NCI-H128 (cell line): ENCODE data around the gene PRPF40A.
A peak's percentile ranks its signal among the peaks of the same experiment; 100 is the strongest.

Experiments used
- DNase-seq: peaks from one replicate; lab custom pipeline; 2025; ENCODE audit not compliant: unreplicated experiment; lab: John Stamatoyannopoulos, UW

PRPF40A gene

GRCh38 chr2:152655880-152656279, 61.4 kb downstream of the PRPF40A start:
- DNase-seq, result no peak

DNA sequence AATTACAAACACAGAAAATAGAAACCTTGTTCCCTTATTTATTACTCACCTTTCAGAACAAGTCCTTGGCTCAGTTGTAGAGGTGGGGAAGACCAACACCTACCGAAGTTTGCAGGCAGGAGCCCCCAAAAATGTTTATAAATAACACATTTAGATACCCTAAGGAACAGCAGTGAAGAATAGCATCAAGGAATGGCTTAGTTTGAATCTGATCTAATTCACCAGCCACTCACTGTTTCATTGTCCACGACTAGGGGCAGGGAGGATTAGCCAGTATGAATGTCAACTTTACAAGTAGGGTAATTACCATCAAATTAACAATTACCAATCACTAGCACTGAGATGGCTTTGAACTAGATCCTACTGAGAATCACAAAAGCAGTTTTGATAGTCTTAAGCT, 65.4 kb downstream of the PRPF40A start:
- DNase-seq, result no peak

- DNase-seq, result no peak
These were observed 66.4 kb downstream of the PRPF40A start for GRCh38 chr2:152650768-152651371.

DNA sequence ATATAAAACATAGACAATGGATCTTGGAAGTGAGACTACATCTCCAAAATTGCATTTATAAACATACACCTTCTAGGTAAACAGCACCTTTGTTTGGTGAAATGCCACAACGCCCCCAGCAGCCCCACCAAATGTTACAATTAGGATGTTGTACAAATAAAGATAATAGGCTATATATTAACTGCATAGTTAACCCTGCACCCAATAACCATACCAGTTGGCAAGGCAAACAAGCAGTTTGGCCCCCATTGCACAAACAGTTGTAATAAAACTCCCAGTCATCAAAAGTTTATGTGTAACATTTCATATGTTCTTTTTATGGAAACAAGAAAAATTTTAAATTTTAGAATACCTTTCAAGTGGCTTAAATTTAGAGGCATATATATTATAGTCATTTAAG, 67.3 kb downstream of the PRPF40A start:
- DNase-seq, result no peak

DNA sequence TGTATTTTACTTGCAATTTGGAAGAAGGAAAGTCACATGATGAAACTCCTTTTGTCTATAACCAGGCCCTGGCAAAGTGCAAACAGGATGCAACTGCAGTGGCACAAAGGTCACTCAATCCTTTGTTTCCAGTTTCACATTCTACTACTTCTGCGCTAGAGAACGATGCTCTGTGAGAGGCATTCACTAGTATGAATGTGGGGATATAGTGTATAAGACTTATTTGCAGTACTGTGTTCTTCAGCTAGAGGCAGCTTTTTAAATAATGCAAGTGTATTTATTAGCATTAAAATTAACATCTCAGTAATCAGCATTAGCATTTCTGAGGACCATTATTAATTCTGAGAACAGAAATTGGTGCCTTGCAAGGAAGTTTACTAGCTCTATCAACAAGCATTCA, 68.9 kb downstream of the PRPF40A start:
- no peak for DNase-seq

- DNase-seq, result peak; percentile 32
These were observed 69.7 kb downstream of the PRPF40A start for GRCh38 chr2:152647552-152647951.

DNA sequence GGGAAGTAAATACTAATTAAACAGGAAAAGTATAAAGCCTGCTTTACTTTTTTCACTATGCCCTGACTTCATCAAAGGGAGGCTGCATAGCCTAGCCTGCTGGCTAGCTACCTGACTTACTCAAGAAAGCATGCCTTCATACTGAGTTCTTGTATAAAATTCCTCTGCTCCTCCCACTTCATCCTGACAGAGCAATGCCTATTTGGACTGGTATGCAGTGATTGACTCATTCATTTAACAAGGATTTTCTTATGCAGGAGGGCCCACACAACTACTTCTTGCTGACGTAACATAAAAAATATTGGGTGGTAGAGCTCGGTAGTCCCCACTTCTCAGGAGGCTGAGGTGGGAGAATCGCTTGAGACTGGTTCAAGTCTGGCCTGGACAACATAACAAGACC, 70.5 kb downstream of the PRPF40A start:
- no peak for DNase-seq

DNA sequence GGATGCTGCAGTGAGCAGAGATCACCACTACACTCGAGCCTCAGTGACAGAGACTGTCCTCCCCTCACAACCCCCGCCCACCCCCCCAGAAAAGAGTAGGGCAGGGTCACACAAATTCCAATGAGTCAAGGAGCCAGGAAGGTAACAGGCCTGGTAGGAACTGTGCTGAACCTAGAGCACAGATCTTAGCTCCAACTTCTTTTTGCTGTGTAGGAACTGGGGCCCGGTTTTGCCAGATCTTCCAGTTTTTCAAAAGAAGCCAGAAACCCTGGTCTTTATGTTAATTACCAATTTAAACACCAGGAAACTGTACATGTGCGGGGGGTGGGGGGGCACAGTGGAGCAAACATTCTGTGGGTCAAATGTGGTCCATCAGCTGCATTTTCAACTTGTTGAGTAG, 71.0 kb downstream of the PRPF40A start:
- no peak for DNase-seq

GRCh38 chr2:152644189-152644873, 72.9 kb downstream of the PRPF40A start:
- DNase-seq, result no peak

DNA sequence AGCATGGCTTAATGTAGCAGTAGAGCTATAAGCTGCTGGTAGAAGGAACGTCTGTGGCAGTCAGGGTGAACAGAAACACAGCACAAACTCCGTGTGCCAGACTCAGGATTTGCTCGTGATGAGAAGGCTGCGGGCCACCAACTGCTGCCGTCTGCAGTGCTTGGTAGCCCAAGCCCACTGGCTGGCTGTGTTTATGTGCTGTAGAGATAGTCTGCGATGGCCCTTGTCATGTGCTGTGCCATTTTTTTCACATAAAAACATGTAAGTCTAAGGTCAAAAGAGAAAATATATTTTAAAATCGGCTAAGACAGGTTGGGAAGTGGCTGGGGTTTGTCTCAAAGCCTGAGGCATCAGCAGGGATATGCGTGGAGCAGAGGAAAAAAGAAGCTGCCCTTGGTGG, 78.7 kb downstream of the PRPF40A start:
- DNase-seq, result no peak

GRCh38 chr2:152638056-152638455, 79.2 kb downstream of the PRPF40A start:
- DNase-seq, result no peak

DNA sequence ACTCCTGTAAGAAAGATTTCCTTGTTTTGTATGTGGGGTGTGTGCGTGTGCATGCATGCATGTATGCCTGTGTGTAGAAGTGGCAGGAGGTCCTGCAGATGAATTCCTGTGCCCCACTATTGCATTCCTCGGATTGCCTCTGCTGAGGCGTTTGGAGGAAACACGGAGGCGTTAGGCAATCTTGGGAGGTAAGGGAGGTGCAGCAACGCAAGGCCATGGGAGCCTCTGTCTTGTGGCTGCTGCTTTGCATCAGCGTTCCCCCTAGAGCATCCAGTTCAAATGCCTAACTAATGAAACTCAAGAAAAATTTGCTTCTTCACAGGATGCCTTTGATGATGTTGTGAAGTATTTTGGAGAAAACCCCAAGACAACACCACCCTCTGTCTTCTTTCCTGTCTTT, 80.0 kb downstream of the PRPF40A start:
- no peak for DNase-seq

- DNase-seq, result no peak
These were observed 81.5 kb downstream of the PRPF40A start for GRCh38 chr2:152635635-152636298.

GRCh38 chr2:152632736-152633135, 84.5 kb downstream of the PRPF40A start:
- DNase-seq, result no peak

GRCh38 chr2:152630466-152630865, 86.8 kb downstream of the PRPF40A start:
- no peak for DNase-seq

- DNase-seq, result no peak
These were observed 88.1 kb downstream of the PRPF40A start for GRCh38 chr2:152629202-152629601.

DNA sequence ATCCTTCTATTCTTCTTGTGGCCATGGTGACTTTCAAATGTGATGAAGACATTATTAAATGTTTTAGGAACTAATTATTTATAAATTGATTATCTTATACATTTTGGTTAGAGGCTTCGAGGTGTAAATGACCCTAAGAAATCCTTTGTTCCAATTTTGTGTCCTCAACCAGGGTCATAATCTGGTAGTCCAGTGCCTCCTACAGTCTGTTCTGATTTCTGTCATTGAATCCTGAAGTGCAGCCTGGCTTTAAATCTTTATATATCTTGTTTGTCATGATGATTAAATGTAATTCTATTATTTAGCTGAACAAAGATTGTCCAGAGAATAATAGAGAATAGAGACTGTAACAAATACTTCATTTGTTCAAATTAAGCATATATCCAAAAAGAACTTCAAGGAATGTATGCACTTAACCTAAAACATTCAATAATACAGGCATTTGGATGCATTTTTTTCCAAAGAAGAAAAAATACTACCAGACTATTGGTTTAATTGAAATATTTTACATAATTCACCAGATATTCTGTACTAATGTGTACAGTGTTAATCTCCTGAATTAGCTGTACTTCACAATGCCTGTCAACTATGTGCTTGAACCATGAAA, 89.8 kb downstream of the PRPF40A start:
- DNase-seq, result no peak

- no peak for DNase-seq
These were observed 90.3 kb downstream of the PRPF40A start for GRCh38 chr2:152626911-152627339.

DNA sequence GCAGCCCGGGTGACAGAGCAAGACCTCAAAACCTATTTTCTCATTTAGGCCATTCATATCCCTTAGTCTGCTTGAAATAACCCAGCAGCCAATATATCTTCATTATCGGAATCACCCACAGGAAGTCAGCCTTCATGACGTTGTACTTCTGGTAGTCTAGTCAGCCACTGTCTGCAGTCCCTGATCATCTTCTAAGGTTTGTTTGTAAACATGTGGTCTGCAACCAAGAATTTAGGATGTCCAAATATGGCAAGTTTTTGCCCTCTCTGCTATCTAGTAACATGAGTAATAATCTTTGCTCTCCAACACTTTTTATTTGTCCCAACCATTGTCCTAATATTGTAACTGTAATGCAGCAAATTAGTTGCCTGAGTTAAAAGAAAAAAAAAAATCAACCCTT, 92.5 kb downstream of the PRPF40A start:
- DNase-seq, result no peak

DNA sequence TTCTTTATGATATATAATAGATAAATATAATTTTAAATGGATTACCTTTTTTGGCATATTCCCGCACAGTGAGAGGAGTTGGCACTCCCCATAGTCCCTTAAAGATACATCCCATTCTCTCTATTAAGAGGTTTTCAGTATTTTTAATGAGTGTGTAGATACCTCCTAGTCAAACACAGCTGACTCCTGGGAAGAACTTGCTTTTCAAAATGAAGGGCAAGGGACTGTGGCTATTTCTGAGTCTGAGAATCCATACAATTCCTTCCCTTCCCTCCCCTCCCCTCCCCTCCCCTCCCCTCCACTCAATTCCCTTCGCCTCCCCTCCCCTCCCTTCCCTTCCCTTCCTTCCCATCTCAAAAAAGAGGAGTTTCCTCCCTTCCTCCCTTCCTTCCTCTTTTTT, 93.5 kb downstream of the PRPF40A start:
- DNase-seq, result no peak

DNA sequence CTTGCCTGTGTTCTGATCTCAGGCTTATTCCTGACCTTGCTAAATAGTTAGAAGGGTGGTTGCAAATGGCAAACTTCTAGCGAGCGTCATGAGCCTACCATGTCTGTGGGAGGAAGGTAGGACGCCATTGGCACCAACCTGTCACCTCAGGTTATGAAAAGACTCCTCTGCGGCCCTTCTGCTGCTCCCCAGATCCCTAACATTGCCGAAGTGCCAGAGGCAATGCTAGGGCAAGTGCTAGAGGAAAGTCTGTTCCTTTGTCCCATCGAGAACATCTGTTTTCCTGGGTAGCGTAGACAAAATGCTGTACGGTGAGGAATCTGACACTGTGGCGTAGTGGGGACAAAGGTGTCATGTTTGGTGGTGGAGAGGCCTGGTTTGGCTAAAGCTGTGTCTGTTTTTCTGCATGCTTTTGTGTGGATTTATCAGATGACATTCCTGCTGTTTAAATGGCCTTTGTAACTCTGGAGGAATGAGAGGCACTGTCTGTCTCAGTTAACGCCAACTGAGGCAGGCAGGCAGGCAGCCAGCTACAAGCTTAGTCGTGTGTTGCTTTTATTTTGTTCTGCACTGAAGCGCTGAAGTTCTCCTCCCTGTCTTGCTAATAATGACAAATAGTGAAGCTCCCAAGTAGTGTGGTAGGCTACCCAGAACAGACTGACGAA, 94.1 kb downstream of the PRPF40A start:
- no peak for DNase-seq

GRCh38 chr2:152622219-152622618, 95.0 kb downstream of the PRPF40A start:
- no peak for DNase-seq
